Kidney capillary endothelial cell (primary cell): ENCODE results near the gene NCK2.

Source experiments
- DNase-seq: peaks from one replicate; pipeline ENCODE4 v3.0.0-alpha.2; 2018; ENCODE audit warnings: low spot score

Gene NCK2

DNA sequence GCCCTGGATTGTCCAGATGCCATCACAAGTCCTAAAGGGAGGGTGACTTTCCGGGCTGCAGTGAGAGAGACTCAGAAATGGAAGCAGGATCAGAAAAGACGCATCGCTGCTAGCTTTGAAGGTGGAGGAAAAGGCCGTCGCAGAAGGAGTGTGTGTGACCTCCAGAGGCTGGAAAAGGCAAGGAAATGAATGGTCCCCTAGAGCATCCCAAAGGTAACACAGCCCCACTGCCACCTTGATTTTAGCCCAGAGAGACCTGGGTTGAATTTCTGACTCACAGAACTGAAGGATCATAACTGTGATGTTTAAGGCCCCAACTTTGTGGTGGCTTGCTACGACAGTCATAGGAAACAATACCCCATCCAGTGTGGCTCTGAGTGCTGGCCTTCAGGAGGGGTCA lies 8.6 kb upstream of the NCK2 start:
- no peak for DNase-seq

DNA sequence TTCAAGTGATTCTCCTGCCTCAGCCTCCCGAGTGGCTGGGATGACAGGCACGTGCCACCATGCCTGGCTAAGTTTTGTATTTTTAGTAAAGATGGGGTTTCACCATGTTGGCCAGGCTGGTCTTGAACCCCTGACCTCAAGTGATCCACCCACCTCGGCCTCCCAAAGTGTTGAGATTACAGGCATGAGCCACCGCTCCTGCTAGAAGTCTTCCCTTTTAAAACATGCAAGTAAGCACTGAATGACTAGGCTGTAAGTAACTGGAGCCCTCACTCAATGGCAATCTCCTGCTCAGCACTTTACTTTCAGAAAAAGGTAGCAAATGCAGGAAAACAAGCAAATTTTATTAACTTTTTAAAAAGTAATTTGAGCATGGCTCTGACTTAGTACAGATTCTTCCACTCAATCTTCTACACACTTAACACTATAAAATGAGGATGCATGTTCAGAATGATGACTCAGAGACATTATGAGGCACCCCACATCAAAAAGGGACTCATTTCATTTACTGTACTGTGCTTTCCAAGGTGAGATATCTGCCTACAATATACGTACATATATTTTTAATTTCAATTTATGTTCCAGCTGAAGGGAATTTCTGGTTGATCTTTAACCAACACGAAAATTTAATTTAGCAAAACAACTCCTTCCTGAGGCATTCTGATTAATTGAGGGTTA lies 6.6 kb upstream of the NCK2 start:
- no peak for DNase-seq

DNA sequence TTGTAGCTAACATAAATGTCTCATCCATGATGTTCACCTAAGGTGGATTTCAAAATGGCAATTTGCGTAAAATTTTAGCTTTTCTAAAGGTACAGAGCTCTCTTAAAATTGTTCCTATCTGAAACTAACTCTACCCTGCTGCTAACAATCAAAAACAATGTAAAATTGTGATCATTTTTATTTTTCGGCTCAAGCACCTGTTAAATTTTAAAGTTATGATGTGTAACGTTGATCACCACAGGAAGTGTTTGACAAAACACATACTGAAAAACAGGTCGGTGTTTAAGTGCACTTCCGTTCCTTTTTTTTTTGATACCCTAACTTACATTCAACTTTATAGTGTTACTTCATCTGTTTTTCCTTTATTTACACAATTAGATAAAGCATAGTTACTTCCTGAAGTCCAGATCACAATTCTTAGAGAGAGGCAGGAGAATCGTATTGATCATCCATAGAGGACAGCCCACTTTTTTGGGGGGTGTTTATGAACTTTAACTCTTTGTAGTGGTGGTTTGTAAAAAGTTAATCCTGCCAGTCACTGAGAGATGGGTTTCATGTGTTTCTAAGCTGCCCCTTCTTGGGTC lies 6.0 kb upstream of the NCK2 start:
- DNase-seq = no peak

GRCh38 chr2:105739426-105739825 lies 5.3 kb upstream of the NCK2 start:
- DNase-seq = no peak

DNA sequence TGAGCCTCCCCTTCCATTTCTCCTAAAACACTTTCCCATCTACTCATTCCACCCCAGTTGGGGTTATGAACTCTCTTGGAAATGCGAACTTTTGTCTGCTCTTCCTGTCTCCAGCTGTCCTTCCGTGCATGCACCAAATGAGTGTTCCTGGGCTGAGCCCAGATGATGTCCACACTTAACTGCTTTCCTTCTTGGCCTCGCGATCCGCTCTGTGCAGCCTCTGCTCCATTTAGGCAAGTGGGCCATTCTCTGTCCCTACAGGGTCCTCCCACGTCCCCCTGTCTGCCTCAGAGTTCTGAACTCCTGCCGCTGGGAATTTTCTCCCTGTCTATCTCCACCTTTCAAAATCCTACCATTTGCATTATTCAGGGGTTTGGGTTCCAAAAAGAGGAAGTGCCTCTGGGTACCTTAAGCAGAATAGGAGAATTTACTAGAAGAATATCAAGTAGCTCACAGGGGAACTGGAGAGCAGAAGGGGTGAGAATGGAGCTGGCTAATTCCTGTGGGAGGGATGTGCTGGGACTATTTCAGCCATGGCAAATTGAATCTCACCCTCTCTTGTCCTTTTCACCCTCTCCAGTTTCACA lies 4.7 kb upstream of the NCK2 start:
- DNase-seq = no peak

DNA sequence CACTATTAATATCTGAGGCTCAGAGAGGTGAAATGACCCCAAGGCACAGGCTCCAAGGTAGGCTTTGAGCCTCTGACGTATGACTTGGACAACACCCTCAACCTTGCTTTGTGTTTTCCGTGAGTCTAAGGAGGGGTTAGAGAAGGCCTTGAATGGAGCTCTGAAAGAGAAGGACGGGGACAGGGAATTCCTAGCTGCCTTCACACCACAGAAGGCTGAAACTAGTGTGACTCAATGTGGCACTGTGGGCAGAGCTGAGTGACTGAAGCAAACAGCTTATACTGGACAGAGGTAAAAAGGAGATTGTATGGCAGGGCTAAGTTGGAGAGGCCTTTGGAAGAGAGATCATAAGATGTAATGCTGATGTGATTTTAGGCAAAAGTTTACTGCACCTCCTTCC lies 3.5 kb upstream of the NCK2 start:
- DNase-seq = no peak

- no peak for DNase-seq
Measured at GRCh38 chr2:105741617-105742016, 3.1 kb upstream of the NCK2 start.

DNA sequence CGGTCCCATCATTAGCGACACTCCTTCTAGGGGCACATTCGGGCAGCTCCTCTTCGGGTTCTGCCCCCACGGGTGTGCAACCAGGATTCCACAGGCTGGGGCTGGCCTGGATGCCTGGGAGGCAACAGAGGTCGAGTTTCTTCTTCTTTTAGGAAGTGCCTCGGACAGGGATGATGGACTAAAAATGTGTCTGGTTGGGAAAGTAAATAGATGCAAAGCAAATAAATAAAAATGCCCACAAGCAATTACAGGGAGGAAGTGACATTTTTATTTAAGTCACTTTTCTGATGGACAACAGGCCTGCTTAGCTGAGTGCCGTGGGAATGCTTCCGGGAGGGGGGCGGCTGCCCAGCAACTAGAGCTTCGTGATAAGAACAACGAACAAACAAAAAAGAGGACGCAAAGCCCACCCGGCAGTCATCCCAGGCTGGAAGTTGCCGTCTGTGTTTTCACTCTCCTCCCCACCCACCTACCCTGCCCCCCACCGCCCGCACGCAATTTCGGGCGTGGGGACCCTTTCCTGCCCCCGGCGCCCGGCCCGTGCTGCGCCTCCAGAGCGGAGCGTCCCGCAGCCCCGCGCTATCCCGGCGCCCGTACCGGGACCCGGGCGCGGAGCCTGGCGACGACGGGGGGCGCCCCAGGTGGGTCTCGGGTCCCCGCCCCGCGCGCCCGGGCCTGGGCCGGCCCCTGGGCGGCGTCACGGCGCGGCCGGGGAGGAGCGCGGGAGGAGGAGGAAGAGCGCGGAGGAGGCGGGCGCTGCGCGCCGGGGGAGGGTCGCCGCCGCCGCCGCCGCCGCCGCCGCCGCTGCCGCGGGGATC lies 412 bp upstream of the NCK2 start:
- DNase-seq = peak; percentile 38

DNA sequence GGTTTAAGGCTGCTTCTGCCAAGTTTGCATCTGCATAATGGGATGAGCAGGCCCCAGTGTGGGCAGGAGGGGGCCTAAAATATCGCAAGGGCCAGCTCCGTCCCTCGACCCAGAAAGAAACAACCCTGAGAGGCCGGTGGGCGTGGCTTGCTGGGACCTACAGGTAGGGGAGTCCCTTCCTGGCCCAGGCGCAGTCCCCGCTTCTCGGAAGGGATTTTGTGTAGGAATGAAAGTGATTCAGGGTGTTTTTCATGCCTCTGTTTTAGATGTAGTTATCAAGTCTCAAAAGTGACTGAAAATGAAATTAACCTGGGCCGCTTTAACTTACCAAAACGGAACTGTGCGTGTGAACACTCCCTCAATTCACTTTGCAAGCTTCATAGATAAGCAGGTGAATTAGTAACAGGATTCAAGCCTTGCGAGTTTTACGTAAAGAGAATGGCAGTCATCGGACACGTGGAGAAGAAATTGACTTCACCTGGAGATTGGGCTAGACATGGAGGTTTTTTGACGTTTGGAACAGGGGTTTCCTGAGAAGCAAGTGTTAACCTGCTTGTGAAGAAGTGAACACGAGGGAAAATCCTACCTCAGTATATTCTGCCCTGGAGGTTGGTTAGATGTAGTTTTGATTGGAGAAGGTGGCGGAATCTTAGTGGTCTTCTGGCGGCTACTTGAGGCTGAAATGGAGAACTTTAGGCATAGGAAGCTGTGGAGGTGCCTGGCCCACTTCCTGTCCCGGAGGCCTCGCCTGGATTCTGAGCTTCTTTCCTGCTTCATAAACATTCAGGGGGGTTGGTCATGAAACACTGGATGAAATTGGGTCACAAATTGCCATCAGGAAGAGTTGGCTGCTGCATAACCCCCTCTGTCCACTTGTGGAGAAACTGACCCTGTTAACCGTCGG lies 1.7 kb downstream of the NCK2 start:
- DNase-seq = no peak

DNA sequence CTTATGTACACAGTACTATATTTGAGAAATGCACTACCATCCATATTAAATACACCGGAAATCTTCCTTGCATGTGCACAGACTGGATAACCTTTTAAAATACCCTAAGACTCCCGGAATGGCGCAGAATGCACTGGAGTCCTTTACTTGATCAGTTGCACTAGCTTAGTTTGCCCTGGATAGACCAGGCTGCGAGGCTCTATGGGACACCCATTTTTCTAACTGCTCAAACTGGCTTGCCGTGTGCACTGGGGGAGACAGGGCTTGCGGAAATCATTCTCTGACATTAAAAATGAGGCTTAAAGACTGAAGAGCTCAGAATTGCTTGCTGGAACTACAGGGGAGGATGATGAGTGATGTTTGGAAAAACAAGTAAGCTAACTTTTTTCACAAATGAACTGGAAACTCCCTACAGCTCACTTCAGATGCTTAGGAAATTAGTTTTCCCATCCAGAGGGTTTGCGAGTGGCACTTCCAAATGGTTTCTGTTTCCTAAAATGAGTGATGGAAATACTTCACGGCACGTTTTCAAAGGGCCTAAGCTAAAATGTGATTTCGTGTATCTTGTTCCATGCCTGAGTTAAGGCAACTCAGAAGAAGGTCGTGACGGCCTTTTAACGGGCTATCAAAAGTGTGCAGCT lies 2.7 kb downstream of the NCK2 start:
- DNase-seq = no peak

GRCh38 chr2:105747991-105748390 lies 3.3 kb downstream of the NCK2 start:
- DNase-seq = peak; percentile 26

DNA sequence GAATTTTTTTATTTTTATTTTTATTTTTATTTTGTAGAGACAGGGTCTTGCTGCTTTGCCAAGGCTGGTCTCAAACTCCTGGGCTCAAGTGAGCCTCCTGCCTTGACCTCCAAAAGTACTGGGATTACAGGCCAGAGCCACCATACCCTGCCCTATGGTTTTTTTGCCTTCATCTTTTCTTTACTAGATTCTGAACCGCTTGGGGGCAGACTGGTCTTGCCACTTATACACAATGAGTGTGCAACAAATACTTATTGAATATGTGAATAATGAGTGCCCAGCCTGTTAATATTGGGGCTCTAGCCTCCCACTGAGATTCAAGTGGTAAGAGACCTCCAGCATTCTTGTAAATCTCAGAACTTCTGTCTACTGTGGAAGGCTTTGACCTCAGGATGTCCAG lies 3.9 kb downstream of the NCK2 start:
- no peak for DNase-seq

- no peak for DNase-seq
Measured at GRCh38 chr2:105749583-105750400, 5.1 kb downstream of the NCK2 start.

DNA sequence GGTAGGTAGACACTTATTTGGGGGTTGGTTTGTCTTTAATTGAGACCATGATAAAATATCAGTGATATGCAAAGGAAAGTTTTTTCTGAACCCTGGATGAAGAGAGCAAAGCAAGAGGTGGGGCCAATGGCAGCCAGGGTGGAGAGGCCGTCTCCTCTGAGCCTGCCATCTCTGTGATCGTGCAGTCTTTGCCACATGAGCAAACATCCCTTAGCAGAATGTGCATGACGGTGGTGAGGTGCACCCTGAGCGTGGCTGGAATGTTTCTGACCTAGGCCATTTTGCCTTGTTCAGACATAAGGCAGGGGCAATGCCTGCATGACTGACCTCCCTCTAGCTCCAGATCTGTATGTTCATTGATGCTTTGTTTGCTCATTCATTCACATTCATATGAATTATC lies 6.0 kb downstream of the NCK2 start:
- DNase-seq = no peak

DNA sequence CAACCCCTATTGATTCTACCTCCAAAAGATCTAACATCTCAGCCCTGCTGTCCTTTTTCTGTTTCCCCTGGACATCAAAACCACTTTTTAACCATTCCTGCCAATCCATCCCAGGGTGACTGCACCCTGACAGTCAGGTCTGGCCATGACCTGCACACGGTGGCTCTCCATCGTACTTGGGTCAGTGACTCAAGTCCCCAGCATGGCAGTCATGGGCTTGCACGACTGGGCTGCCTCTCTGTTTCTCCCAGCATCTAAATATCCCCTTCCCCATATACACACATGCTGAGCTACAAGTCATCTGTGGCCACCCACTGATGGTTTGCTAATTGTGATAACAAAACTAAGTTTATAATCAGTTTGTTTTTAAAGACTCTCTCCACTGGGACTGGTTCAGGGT lies 6.6 kb downstream of the NCK2 start:
- no peak for DNase-seq

DNA sequence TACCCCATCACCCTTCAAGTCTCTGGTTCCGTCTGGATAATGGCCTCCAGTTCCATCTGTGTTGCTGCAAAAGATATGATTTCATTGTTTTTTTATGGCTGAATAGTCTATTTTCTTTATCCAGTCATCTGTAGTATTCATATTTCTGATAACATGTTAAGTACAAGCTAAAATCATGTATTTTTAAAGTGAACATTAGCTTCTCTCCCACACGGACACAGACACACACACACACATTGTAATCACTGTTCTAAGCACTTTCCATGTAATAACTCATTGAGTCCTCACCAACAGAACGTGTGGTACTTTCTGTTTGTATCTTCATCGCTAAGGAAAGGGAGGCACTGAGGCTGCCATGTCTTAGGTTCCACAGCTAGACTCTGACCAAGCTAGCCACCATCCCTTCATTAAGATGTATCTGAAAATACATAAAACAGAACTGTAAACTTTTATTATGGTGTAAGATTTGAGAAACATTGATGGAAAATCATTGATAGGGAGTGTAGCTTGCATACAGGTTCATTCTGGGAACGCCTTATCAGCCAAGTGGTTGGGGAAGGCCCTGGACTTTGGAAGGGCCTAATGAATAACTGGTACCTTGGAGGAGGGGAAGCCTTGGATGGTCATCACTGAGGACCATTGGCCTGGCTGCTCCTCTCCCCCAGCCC lies 8.1 kb downstream of the NCK2 start:
- DNase-seq = no peak

DNA sequence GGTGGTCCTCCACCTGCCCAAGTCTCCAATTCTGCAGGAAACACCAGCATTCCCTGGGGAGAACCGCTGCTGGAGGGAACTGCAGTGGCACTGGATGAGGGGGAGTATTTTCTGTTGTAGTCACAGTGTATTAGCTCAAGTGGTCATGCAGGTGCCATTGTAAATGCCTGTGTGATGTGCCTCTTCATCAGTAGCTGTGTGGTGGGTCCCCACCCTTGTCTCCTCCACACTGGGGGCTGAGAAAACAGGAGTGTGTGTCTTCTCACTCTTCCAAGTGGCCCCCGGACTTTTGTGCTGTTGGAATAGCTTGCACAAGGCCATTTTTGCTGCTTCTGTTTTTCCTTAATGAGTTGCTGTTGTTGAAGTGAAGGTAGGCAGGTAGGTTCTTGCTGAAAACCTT lies 8.7 kb downstream of the NCK2 start:
- no peak for DNase-seq

GRCh38 chr2:105754011-105754410 lies 9.3 kb downstream of the NCK2 start:
- no peak for DNase-seq

DNA sequence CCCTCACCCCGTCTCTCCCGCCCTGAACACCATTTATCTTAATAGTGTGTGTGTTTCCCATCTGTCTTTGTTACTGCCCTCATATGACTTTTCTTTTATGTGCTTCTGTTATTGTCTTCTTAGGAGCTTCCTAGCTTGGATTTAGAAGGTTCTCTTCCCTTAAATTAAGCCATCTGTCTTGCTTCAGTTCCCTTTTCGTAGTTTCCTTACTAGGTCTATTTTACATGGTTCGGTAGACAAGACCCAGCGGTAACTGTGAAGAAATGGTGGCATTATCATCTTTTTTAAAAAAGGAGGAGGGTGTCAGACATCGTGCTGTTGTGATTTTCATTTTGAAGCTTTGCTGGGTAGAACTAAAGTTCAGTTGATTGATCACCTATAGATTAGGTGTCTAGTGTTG lies 10.3 kb downstream of the NCK2 start:
- no peak for DNase-seq

- no peak for DNase-seq
Measured at GRCh38 chr2:105755895-105756294, 11.2 kb downstream of the NCK2 start.
